ENCODE results near the gene GALNT3.
A peak's percentile ranks its signal among the peaks of the same experiment; 100 is the strongest.

The GALNT3 gene

DNA sequence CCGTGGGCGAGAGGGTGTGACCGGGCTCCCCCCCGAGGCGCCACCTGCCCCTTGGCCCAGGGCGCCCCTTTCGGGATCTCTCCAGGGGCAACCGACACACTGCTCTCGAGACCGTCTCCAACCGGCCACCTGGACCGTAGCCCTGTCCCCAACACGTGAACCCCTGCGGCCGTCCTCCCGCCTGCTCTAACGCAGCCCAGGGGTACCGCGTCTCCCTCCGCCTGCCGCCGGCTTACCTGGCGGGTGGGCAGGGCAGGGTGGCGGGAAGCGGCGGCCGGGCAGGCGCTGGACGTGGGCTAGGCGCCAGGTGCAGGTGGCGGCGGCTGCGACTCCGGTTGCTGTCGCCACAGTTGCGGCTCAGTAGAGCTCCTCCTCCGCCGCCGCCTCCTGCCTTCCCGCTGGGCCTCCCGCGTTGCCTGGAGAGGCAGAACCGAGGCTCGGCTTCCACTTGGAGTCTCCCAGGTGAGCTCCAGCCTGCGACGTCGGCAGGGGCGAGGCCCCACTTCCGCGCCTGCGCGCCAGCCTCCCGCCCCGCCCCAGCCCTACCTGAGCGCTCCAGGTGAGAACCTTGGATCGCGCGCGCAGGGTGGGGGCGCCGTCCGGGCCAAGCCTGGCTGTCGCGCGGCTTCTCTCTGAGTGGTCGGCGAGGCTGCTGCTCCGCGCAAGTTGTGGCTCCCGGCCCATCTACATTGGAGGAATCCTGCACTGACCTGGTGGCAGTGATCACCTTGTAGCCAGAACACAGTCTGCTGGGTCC is at the start of gene GALNT3:
GALNT3 (minus strand) TSS at position 469 of the 757 bp plus-strand sequence. CDS start 23,547 bp downstream, outside the sequence.
- no peak for DNase-seq (ENCODE audit: low read depth in 2 of 2)

DNA sequence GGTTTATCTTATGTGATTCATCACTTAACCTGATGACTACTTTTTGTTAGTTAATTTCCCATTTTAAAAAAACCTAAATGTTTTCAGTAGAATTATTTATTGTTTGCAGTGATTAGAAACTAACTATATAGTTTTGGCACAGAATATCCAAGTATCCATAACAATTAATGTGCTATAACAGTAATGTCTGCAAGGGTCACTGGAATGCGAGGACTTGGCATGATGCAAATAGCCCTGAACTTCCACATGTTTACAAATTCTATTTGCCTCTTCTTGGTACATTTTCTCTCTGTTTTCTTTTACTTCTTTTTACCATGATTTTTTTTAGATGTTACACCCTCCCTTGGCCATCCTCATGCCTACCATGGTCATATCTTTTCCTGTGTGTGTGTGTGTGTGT is 49.3 kb upstream of the GALNT3 start:
- DNase-seq (ENCODE audit: low read depth in 2 of 2): no peak

GRCh38 chr2:165840333-165840958 is 46.4 kb upstream of the GALNT3 start:
- DNase-seq (ENCODE audit: low read depth in 2 of 2): no peak

- no peak for DNase-seq (ENCODE audit: low read depth in 2 of 2)
These were observed 45.6 kb upstream of the GALNT3 start for GRCh38 chr2:165839610-165840009.

- DNase-seq (ENCODE audit: low read depth in 2 of 2): no peak
These were observed 43.1 kb upstream of the GALNT3 start for GRCh38 chr2:165837122-165837521.

DNA sequence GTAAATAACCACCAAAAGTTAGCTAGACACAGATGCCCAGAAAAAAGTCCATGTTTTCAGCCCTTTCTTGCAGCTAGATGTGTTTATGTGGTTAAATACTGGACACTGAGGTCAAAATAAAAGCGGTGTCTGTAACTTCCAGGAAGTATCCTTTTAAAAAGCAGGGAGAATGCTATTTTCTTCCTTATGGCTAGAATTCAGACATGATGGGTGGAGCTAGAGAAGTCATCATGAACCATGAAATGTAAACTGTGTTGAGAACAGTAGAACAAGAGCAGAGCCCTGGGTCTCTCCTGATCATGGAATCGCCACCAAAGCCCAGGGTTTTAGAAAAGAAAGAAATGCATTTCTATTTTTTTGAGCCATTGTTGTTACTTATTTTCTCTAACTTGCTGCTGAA is 41.3 kb upstream of the GALNT3 start:
- no peak for DNase-seq (ENCODE audit: low read depth in 2 of 2)

DNA sequence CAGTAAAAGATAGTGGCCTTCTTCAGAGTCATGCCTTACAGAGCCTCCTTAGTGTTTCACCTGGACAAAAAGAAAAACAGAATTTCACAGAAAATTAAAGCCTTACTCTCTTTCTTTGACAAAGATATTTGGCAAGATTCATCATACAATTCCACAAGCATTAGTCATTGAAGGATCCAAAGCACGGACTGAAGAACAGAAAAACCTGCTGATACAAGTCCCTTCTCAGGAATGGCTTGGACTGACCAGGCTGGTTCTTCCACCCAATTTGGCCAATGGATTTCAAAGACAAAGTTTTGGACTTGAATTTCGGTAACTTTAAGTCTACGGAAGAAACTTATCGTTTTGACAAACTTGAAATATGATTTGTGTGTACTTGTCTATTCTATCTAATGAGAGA is 39.1 kb upstream of the GALNT3 start:
- peak in 1 of 2 experiments; percentile 13 for DNase-seq (ENCODE audit: low read depth in 2 of 2)

DNA sequence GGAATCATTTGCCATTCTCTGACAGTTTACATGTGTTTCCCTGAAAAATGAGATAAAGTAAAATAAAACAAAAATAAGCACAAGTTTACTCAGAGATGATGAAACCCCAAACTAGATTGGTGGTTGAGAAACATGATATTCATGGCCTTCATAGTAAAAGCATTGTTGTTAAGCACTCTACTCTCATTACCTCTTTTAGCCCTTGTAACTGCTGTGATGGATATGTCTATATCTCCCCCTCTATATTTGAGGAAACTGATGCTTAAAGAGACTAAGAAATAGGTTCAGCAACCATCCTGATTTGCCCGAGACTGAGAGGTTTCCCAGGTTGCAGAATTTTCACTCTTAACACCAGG is 33.9 kb upstream of the GALNT3 start:
- no peak for DNase-seq (ENCODE audit: low read depth in 2 of 2)

DNA sequence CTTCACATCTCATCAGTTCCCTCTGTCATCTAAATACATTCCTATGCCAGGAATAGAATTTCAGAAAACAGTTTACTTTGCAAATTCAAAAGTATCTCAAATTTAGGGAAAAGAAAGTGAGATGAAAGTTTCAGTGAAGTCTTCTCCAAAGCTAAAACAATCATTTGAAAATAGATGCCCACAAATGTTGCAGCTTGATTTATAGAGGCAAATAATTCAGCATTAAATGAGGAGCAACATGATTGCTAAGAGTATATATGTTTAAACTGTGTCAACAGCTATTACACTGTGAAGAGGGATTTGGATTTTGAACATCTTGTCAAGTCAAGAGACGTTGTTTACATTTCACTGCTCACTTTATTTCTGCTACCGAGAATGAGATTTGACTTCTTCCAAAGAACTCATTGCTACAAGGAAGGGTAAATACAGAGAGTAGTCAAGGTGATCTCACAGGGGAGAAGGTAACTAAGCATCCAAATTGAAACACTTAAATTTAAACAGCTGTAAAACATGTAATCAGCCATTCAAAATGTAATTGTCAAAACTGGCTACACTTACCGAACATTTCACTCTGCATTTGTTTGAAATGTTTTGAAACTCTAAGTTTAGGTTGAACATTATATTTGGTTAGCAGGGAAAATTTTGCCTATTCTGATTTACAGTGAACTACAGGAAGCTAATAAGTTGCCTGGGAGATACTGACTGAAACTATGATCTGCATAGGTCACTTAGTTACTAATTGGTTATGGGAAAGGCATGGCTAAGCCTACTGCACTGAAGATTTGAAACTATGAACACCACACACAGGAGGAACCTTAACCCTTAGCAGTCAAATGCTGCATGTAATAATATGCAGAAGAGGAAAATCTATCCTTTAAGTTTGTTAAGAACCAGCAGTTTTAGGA is 33.2 kb upstream of the GALNT3 start:
- DNase-seq (ENCODE audit: low read depth in 2 of 2): no peak

- DNase-seq (ENCODE audit: low read depth in 2 of 2): peak; percentile 6 to 27
These were observed 31.0 kb upstream of the GALNT3 start for GRCh38 chr2:165825041-165825440.

DNA sequence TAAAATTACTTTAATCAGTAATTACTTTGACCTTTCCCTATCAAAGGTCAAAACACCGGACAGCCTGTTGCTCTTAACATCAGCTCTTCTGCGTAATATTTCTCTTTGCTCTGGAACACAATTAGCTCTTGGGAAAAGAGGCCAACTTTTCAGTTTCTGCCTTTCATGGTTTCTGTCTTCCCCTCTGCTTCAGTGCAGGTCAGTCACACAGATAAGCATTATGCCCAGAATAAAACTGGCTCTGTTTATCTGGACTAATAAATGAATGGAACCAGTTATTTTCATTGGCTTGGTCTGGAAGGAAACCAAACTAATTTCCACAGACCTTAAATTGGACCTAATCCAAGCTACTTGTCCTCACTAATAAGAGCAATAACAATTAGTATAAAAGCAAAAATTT is 26.2 kb upstream of the GALNT3 start:
- no peak for DNase-seq (ENCODE audit: low read depth in 2 of 2)

DNA sequence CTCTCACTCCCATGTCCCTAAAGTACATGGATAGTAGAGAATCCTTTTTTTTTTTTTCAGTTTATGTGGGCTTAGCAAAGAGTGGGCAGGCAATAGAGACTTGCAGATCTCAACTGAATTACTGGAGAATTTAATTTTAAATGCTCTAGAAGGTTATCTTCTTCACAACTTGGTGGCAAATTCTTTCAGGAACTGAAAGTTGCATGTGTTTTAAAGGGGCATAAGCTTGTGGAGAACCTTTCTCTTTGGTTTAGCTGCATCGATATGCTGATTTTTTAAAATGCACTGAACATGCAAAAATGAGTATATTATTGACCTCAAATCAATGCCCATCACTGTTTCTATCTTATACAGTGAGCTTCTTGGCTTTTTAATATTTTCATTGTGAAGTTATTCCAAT is 24.9 kb upstream of the GALNT3 start:
- DNase-seq (ENCODE audit: low read depth in 2 of 2): no peak

DNA sequence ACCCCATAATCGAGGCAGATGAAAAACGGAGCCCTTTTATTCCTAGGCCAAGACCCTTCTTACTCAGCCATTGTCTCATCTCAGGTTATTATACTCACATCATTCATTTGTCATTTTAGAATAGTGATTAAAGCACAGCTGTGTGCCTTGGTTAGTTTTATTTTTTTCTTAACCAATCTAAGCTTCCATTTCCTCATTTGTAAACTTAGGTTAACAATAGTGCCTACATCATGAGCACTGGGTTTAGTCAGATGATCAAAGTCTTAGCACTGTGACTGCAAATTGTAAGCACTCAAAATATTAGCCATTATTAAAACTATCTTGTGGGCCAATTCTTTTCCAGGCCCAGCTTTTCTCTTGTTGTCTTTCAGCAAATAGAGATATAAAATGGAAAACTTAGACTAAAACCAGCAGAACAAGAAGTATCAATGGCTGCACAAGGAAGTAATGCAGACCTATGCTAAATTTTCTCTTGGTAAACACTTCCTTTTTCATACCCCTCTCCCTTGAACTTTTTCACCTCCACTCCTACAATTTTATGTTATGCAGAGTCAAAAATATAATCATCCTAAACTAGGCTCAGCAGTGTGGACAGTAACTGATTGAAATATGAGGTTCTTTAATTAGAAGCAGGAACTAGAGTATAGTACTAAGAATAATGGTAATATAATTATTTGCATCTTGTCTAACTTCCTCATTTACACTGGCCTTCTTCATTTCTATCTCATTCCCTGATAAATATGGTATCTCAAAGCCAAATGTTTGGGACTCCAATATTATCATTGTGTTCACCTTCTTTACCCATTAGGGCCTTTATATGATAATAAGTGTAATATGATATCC is 21.5 kb upstream of the GALNT3 start:
- no peak for DNase-seq (ENCODE audit: low read depth in 2 of 2)

DNA sequence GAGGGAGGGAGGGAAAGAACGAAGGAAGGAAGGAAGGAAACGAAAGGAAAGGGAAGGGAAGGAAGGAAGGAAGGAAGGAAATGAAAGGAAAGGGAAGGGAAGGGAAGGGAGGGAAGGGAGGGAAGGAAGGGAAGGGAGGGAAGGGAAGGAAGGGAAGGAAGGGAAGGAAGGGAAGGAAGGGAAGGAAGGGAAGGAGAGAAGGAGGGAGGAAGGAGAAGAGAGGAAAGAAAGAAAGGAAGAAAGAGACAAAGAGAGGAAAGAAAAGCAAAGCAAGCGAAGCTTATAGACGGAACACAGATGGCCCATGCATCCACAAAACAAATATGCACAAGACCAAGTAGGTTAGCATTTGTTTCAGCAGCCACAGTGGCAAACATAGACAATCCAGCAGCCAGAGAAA is 20.4 kb upstream of the GALNT3 start:
- DNase-seq (ENCODE audit: low read depth in 2 of 2): no peak

- no peak for DNase-seq (ENCODE audit: low read depth in 2 of 2)
These were observed 17.7 kb upstream of the GALNT3 start for GRCh38 chr2:165811592-165812370.

DNA sequence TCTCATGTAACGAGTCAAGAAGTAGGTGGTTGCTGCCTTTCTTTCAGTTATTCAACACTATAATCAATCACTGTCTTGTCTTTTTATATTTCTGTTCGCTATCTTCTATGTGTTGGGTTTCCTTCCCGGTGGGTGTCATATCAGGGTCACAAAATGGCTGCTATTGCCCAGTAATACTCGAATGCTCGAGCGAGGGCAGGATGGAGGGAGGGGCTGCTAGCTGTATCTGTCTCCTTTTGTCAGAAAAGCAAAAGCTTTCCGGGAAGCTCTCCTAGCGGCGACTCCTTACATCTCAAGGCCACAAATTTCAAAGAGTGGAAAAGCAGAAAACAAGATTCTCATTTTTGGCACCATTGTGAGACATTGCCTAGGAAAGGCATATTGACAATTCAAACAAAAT is 16.4 kb upstream of the GALNT3 start:
- DNase-seq (ENCODE audit: low read depth in 2 of 2): no peak

- no peak for DNase-seq (ENCODE audit: low read depth in 2 of 2)
These were observed 10.7 kb upstream of the GALNT3 start for GRCh38 chr2:165804719-165805118.

GRCh38 chr2:165803123-165803760 is 9.2 kb upstream of the GALNT3 start:
- no peak for DNase-seq (ENCODE audit: low read depth in 2 of 2)

GRCh38 chr2:165801176-165801575 is 7.1 kb upstream of the GALNT3 start:
- DNase-seq (ENCODE audit: low read depth in 2 of 2): no peak

DNA sequence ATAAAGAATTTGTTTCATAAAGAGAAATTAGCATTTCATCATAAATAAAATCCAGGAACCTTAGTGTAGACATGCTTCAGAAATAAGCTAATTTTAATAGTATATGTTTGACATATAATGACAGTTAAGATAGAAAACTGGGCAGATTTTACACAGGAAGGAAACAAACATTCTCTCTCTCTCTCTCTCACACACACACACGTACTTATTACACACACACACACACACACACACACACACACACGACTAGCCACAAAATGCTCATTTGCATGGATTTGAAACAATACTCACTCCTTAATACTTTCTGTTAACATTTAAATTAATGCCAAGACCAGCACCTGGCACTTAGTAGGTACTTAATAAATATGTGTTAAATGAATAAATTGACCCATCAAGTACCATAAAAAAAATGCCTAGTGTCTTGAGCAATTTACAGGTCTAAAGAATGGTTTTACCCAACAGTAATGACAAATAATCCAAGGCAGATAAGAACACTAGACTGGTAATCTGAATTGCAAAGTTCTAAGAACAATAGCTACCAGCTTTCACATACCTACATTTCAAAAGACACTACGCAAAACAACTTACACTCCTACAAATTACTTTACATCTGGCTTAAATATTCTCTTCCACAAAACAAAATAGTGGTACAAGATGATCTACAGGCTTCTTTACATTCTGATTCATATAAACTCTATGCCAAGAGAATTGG is 2.9 kb upstream of the GALNT3 start:
- DNase-seq (ENCODE audit: low read depth in 2 of 2): no peak

All from fibroblast of skin of left biceps (primary cell).